GM23248 (cell line): ENCODE measurements around the gene TOE1.

ENCODE experiments used
- EZH2 ChIP-seq: fragments of 200-600 bp; sonication (generic); IDR thresholded peaks from 2 replicates; pipeline ENCODE4 v1.6.1; 2018; ENCODE audit warnings: antibody characterized with exemption, mild to moderate bottlenecking; ENCODE audit not compliant: insufficient read depth, poor library complexity, severe bottlenecking
- EZH2phosphoT487 ChIP-seq: fragments of 200-600 bp; sonication (generic); IDR thresholded peaks from 2 replicates; pipeline ENCODE4 v1.6.1; 2018; ENCODE audit warnings: antibody characterized with exemption, moderate library complexity, mild to moderate bottlenecking, low read depth; ENCODE audit not compliant: insufficient read depth

GRCh38 chr1:45340816-45341466 is 971 bp downstream of the TOE1 start:
- TF ChIP-seq EZH2 = no peak
- TF ChIP-seq EZH2phosphoT487 = no peak
